H1 (cell line): ENCODE data around the gene DNM2. TPM values are rescaled to one million over a fixed set of nuclear protein-coding genes. Genes with fewer than 3 reads are reported as not detected.

ENCODE experiments used
- CTCF ChIA-PET: fragments of 300-600 bp; sonication (Branson Sonifier 250); formaldehyde crosslinking; loops from one replicate; lab custom pipeline; 2021; ENCODE audit not compliant: partially characterized antibody; lab: Charles Lee
- POLR2A ChIA-PET: fragments of 300-600 bp; sonication (Branson Sonifier 250); formaldehyde crosslinking; loops from one replicate; lab custom pipeline; 2021; ENCODE audit warnings: inconsistent platforms; ENCODE audit not compliant: partially characterized antibody; lab: Charles Lee
- DNase-seq, 2 experiments: peaks; one replicate each; pipeline versions ENCODE4 v3.0.0 to v3.0.0-alpha.2; 2010 to 2022; ENCODE audit warnings: low spot score in 2 of 2, low read depth in 1 of 2, mixed read lengths in 1 of 2
- FAIRE-seq: peaks from 2 replicates; lab custom pipeline; 2011; peaks lifted over from hg19 to GRCh38; lab: Jason Lieb, UNC
- H2AFZ ChIP-seq: 2 replicates; pipeline ENCODE4 v1.8.1; 2012; ENCODE audit warnings: low read length, inconsistent platforms
- H2AK5ac ChIP-seq: 2 replicates; pipeline ENCODE4 v1.6.1; 2013; ENCODE audit warnings: low read depth, low read length
- H2BK120ac ChIP-seq: replicated peaks from 2 replicates; pipeline ENCODE3; 2013; ENCODE audit warnings: low read depth, low read length, inconsistent platforms
- H2BK12ac ChIP-seq: 2 replicates; pipeline ENCODE4 v1.6.1; 2013; ENCODE audit warnings: low read depth, low read length
- H2BK15ac ChIP-seq: 2 replicates; pipeline ENCODE4 v1.6.1; 2013; ENCODE audit warnings: low read length
- H2BK20ac ChIP-seq: 2 replicates; pipeline ENCODE4 v1.6.1; 2013; ENCODE audit warnings: low read length
- H2BK5ac ChIP-seq: 2 replicates; pipeline ENCODE4 v1.6.1; 2013; ENCODE audit warnings: low read depth, low read length
- H3K14ac ChIP-seq: 2 replicates; pipeline ENCODE4 v1.6.1; 2013; ENCODE audit warnings: inconsistent platforms; ENCODE audit not compliant: insufficient read length
- H3K18ac ChIP-seq: 2 replicates; pipeline ENCODE4 v1.6.1; 2013; ENCODE audit warnings: low read length; ENCODE audit errors: extremely low read depth
- H3K23ac ChIP-seq: 2 replicates; pipeline ENCODE4 v1.6.1; 2013; ENCODE audit warnings: inconsistent platforms; ENCODE audit not compliant: insufficient read length
- H3K23me2 ChIP-seq: 2 replicates; pipeline ENCODE4 v1.6.1; 2013; ENCODE audit warnings: low read depth, low read length
- H3K27ac ChIP-seq: 2 replicates; pipeline ENCODE4 v1.6.1; 2011; ENCODE audit warnings: low read depth, low read length, inconsistent platforms
- H3K27me3 ChIP-seq, 4 experiments: replicated peaks in 1 of 4; 1 replicate in 1 of 4; 2 replicates in 3 of 4; pipeline versions ENCODE4 v1.6.1 to v1.8.1; 2011 to 2013; ENCODE audit warnings: low read length in 3 of 4, mild to moderate bottlenecking in 3 of 4, inconsistent platforms in 2 of 4, mixed read lengths in 2 of 4, moderate library complexity in 1 of 4; ENCODE audit not compliant: control insufficient read depth in 3 of 4, insufficient read depth in 3 of 4; ENCODE audit errors: extremely low read depth in 1 of 4
- H3K36me3 ChIP-seq, 4 experiments: 2 replicates each; pipeline versions ENCODE4 v1.6.1 to v1.8.1; 2011 to 2013; ENCODE audit warnings: mild to moderate bottlenecking in 4 of 4, low read length in 3 of 4, moderate library complexity in 2 of 4, control low read depth in 1 of 4, inconsistent platforms in 1 of 4; ENCODE audit not compliant: insufficient read depth in 4 of 4, control insufficient read depth in 2 of 4
- H3K4ac ChIP-seq: replicated peaks from 2 replicates; pipeline ENCODE3; 2013; ENCODE audit warnings: low read length, low read depth, mixed read lengths, inconsistent platforms; ENCODE audit not compliant: insufficient read length
- H3K4me1 ChIP-seq, 4 experiments: replicated peaks in 1 of 4; 1 replicate in 1 of 4; 2 replicates in 3 of 4; pipeline versions ENCODE4 v1.6.1 to v1.8.1; 2011 to 2013; ENCODE audit warnings: low read length in 3 of 4, inconsistent platforms in 2 of 4, mixed read lengths in 1 of 4; ENCODE audit not compliant: insufficient read depth in 4 of 4, control insufficient read depth in 3 of 4
- H3K4me2 ChIP-seq, 2 experiments: 2 replicates each; pipeline versions ENCODE4 v1.6.1 to v1.8.1; 2011 to 2013; ENCODE audit warnings: low read depth in 2 of 2, low read length in 2 of 2, control low read depth in 1 of 2, inconsistent platforms in 1 of 2, mild to moderate bottlenecking in 1 of 2; ENCODE audit not compliant: insufficient read depth in 1 of 2
- H3K4me3 ChIP-seq, 4 experiments: fragments of 200-600, 300-600 bp in 1 of 4; sonication (generic), shearing (Covaris generic), sonication (Bioruptor Twin) in 1 of 4; 2 replicates each; pipeline versions ENCODE4 v1.5.1 to v1.8.1; 2011 to 2016; ENCODE audit warnings: low read length in 4 of 4, low read depth in 3 of 4, control low read depth in 2 of 4, inconsistent platforms in 2 of 4, mild to moderate bottlenecking in 2 of 4, mixed read lengths in 1 of 4, moderate library complexity in 1 of 4; ENCODE audit not compliant: insufficient read depth in 2 of 4; ENCODE audit errors: extremely low read depth in 1 of 4
- H3K56ac ChIP-seq: replicated peaks from 2 replicates; pipeline ENCODE3; 2013; ENCODE audit warnings: low read depth, mild to moderate bottlenecking, mixed read lengths, low read length, inconsistent platforms; ENCODE audit not compliant: insufficient read length
- H3K79me1 ChIP-seq: 2 replicates; pipeline ENCODE4 v1.6.1; 2013; ENCODE audit warnings: low read depth, low read length, control low read depth
- H3K79me2 ChIP-seq, 2 experiments: 2 replicates each; pipeline versions ENCODE4 v1.6.1 to v1.8.1; 2012 to 2013; ENCODE audit warnings: low read length in 2 of 2, mild to moderate bottlenecking in 2 of 2, inconsistent platforms in 1 of 2; ENCODE audit not compliant: insufficient read depth in 2 of 2, control insufficient read depth in 1 of 2
- H3K9ac ChIP-seq, 4 experiments: replicated peaks in 1 of 4; 1 replicate in 1 of 4; 2 replicates in 3 of 4; pipeline versions ENCODE4 v1.6.1 to v1.8.1; 2011 to 2013; ENCODE audit warnings: low read depth in 3 of 4, low read length in 3 of 4, control low read depth in 2 of 4, mild to moderate bottlenecking in 2 of 4, moderate library complexity in 2 of 4, inconsistent platforms in 1 of 4; ENCODE audit errors: extremely low read depth in 1 of 4
- H3K9me3 ChIP-seq, 2 experiments: 2 replicates each; pipeline versions ENCODE4 v1.6.1 to v1.8.1; 2012 to 2013; ENCODE audit warnings: mild to moderate bottlenecking in 2 of 2, moderate library complexity in 2 of 2, control low read depth in 1 of 2, inconsistent platforms in 1 of 2, low read depth in 1 of 2, low read length in 1 of 2, mixed read lengths in 1 of 2; ENCODE audit not compliant: insufficient read depth in 2 of 2
- H4K20me1 ChIP-seq, 2 experiments: replicated peaks in 1 of 2; 2 replicates each; pipeline versions ENCODE3 to v1.8.1; 2011 to 2013; ENCODE audit warnings: inconsistent platforms in 2 of 2, low read length in 2 of 2, mild to moderate bottlenecking in 1 of 2; ENCODE audit not compliant: insufficient read depth in 2 of 2, control insufficient read depth in 1 of 2
- H4K5ac ChIP-seq: 2 replicates; pipeline ENCODE4 v1.6.1; 2013; ENCODE audit warnings: low read length, low read depth, mixed read lengths, inconsistent platforms; ENCODE audit not compliant: insufficient read length
- H4K8ac ChIP-seq: 2 replicates; pipeline ENCODE4 v1.8.0; 2013; ENCODE audit warnings: mild to moderate bottlenecking, moderate library complexity, low read length, inconsistent platforms; ENCODE audit not compliant: insufficient read depth; ENCODE audit errors: extremely low read depth
- H4K91ac ChIP-seq: replicated peaks from 2 replicates; pipeline ENCODE3; 2013; ENCODE audit warnings: low read length, mixed read lengths, inconsistent platforms; ENCODE audit not compliant: insufficient read length
- ATF3 ChIP-seq: IDR thresholded peaks from 2 replicates; pipeline ENCODE4 v1.6.1; 2011; ENCODE audit warnings: low read depth, mild to moderate bottlenecking, low read length; ENCODE audit not compliant: insufficient read depth
- CHD1 ChIP-seq: IDR thresholded peaks from 2 replicates; pipeline ENCODE4 v1.6.1; 2012; ENCODE audit warnings: low read depth, low read length, improper control_type of control experiment
- CHD2 ChIP-seq: IDR thresholded peaks from 2 replicates; pipeline ENCODE4 v1.6.1; 2012; ENCODE audit warnings: low read length, improper control_type of control experiment
- EP300 ChIP-seq, 2 experiments: IDR thresholded peaks; 1 replicate in 1 of 2; 2 replicates in 1 of 2; pipeline ENCODE4 v1.6.1; 2011 to 2012; ENCODE audit warnings: low read depth in 2 of 2, low read length in 2 of 2, mild to moderate bottlenecking in 2 of 2, borderline replicate concordance in 1 of 2, inconsistent platforms in 1 of 2, moderate library complexity in 1 of 2
- RAD21 ChIP-seq, 2 experiments: IDR thresholded peaks in 1 of 2; conservative IDR thresholded peaks in 1 of 2; 2 replicates each; pipeline ENCODE4 v1.6.1; 2011; ENCODE audit warnings: low read depth in 2 of 2, low read length in 2 of 2, improper control_type of control experiment in 1 of 2, inconsistent platforms in 1 of 2, mild to moderate bottlenecking in 1 of 2, moderate library complexity in 1 of 2
- RXRA ChIP-seq: IDR thresholded peaks from 2 replicates; pipeline ENCODE4 v1.6.1; 2011; ENCODE audit warnings: low read depth, mild to moderate bottlenecking, low read length, moderate library complexity; ENCODE audit not compliant: insufficient read depth
- SAP30 ChIP-seq: fragments of 300-600 bp; sonication (generic); IDR thresholded peaks from 2 replicates; pipeline ENCODE4 v1.7.1; 2012; ENCODE audit warnings: low read length, moderate library complexity, mild to moderate bottlenecking, inconsistent platforms; ENCODE audit not compliant: insufficient read depth, insufficient replicate concordance
- SP4 ChIP-seq: IDR thresholded peaks from 2 replicates; pipeline ENCODE4 v1.6.1; 2012; ENCODE audit warnings: low read length, inconsistent platforms
- SRF ChIP-seq: IDR thresholded peaks from 2 replicates; pipeline ENCODE4 v1.6.1; 2011; ENCODE audit warnings: mild to moderate bottlenecking, low read depth, low read length, moderate library complexity
- TAF1 ChIP-seq: IDR thresholded peaks from 2 replicates; pipeline ENCODE4 v1.6.1; 2011; ENCODE audit warnings: mild to moderate bottlenecking, low read depth, low read length
- WGBS, 2 experiments: shearing (Covaris generic) in 1 of 2; methylation state at CpG; one replicate each; pipeline versions ENCODE4 v1.1.6 to v1.1.7; 2013 to 2015; ENCODE audit warnings: low lambda C conversion rate in 2 of 2, mixed read lengths in 2 of 2, inconsistent platforms in 1 of 2, low coverage in 1 of 2, missing lambda C conversion rate in 1 of 2; ENCODE audit not compliant: insufficient replicate concordance in 2 of 2, insufficient coverage in 1 of 2, insufficient read length in 1 of 2; ENCODE audit errors: extremely low coverage in 1 of 2, missing lambda C conversion rate in 1 of 2; 5-methylcytosine and 5-hydroxymethylcytosine counted together
- polyA plus RNA-seq, 7 experiments: library from polyadenylated mRNA; depleted of rRNA in 3 of 7; stranded (reverse) in 5 of 7; unstranded in 2 of 7; fragments of >200 nt in 5 of 7; fragments of 200-250 nt in 2 of 7; gene quantifications; 1 replicate in 5 of 7; 2 replicates in 1 of 7; 4 replicates in 1 of 7; pipeline versions ENCODE4 v1.2.1 to v1.2.3, GENCODE V29; 2011 to 2013; ENCODE audit warnings: missing spikeins in 2 of 7, mixed read lengths in 2 of 7
- total RNA-seq: library from RNA; stranded (reverse); fragmentation: NEBNext Ultra II Directional; extraction: Animal tissue kit (Norgen Biotek cat#: 25700); gene quantifications from 2 replicates; pipeline ENCODE4 v1.2.1, GENCODE V29; 2021

The DNM2 gene
- total and polyA plus RNA-seq, 2 of the 8 experiments (the other 6 are each of a cell fraction or from before 2014, with no cell fraction given), result 61.9 to 120 TPM

GRCh38 chr19:10870955-10871603 is 153.2 kb downstream of the DNM2 start, which contains the start of gene CARM1:
TSS of gene CARM1 (plus strand) at chr19:10871553. CDS start at chr19:10871703, 150 bp downstream.
- peaks cover 0 to 3% (median 0%) of the 10 kb centered on the region in 4 experiments; a peak in 1 of 8 replicates for H3K36me3 ChIP-seq
- peak within 1 kb of the TSS; percentile 69 to 97 (median 76) for H3K9ac ChIP-seq
- H3K23ac ChIP-seq, result no peak within 1 kb of the TSS
- peak within 1 kb of the TSS; percentile 89 for H2BK5ac ChIP-seq
- peaks cover 3% of the 10 kb centered on the region for H3K79me1 ChIP-seq
- H2BK12ac ChIP-seq, result no peak within 1 kb of the TSS
- peaks cover 0 to 1% of the 10 kb centered on the region in 2 experiments for H4K20me1 ChIP-seq
- H3K4ac ChIP-seq, result peak within 1 kb of the TSS; percentile 78
- H2AFZ ChIP-seq, result no peak within 1 kb of the TSS
- H2BK20ac ChIP-seq, result no peak within 1 kb of the TSS
- ChIA-PET CTCF (interaction anchor here (0.6 to 11.3 kb wide), 6 partner anchors 10 to 621 kb away, joined by 3 to 249 read pairs (median 10); partner anchors contain the start of gene C19orf38), POLR2A (interaction anchor here (0.6 to 2.9 kb wide), 4 partner anchors 11 to 22 kb away, joined by 3 to 21 read pairs (median 9); no protein-coding TSS in a partner anchor)
- peak within 1 kb of the TSS; percentile 86 for H3K27ac ChIP-seq
- peak within 1 kb of the TSS; percentile 98 for H3K18ac ChIP-seq
- H4K8ac ChIP-seq, result peak within 1 kb of the TSS; percentile 93
- no peak within 1 kb of the TSS for H3K14ac ChIP-seq
- H3K9me3 ChIP-seq, result no peaks in the 10 kb centered on the region
- H4K91ac ChIP-seq, result peak within 1 kb of the TSS; percentile 85
- H3K4me3 ChIP-seq, result peak within 1 kb of the TSS; percentile 65 to 94 (median 76)
- DNase-seq (peak in 1 of 2 experiments; percentile 99), FAIRE-seq (no peak)
- peaks cover 0 to 12% (median 2%) of the 10 kb centered on the region in 4 experiments; a peak in 5 of 7 replicates for H3K4me1 ChIP-seq
- peak within 1 kb of the TSS; percentile 97 for H4K5ac ChIP-seq
- H2BK120ac ChIP-seq, result no peak within 1 kb of the TSS
- H3K27me3 ChIP-seq, result no peaks in the 10 kb centered on the region
- no peak within 1 kb of the TSS; the same call in 1 of the 2 replicates for H2AK5ac ChIP-seq
- no CpG with 5 or more reads among the region's 99 CpGs for WGBS, 2 experiments
- peak within 1 kb of the TSS; percentile 95; the same call in 1 of the 2 replicates for H2BK15ac ChIP-seq
- H3K56ac ChIP-seq, result peak within 1 kb of the TSS; percentile 79
- H3K79me2 ChIP-seq, result peaks cover 0 to 40% of the 10 kb centered on the region in 2 experiments; a peak in 3 of 4 replicates
- peak within 1 kb of the TSS; percentile 87 to 95 for H3K4me2 ChIP-seq
- H3K23me2 ChIP-seq, result peaks cover 8% of the 10 kb centered on the region; the same call in 1 of the 2 replicates
- peak in 1 of 2 experiments; percentile 46; a peak in 1 of 3 replicates for TF ChIP-seq EP300 (IDR thresholded peaks at IDR 0.05; ENCODE audit: borderline replicate concordance in 1 of 2, low read depth in 2 of 2, low read length in 2 of 2)
- TF ChIP-seq RAD21 (IDR thresholded peaks at IDR 0.05 in 1 of 2, conservative IDR thresholded peaks at IDR 0.05 in 1 of 2; ENCODE audit: low read depth in 2 of 2, low read length in 2 of 2), result peak; percentile 37 to 70; a peak in 3 of 4 replicates
- TF ChIP-seq SRF, result peak; percentile 62
- TF ChIP-seq SAP30, result no peak
- TF ChIP-seq ATF3, result peak; percentile 52; the same call in 1 of the 2 replicates
- no peak for TF ChIP-seq RXRA
- peak; percentile 92 for TF ChIP-seq SP4
- peak; percentile 73 for TF ChIP-seq CHD2
- 0 out of 2 replicates have a peak, but pooled peaks have one; percentile 35 for TF ChIP-seq TAF1
- no peak for TF ChIP-seq CHD1
